Measurements from ENCODE around the gene GGA3.
A peak's percentile ranks its signal among the peaks of the same experiment; 100 is the strongest.
"Not testable (repeated sequence)": the region's sequence is repeated elsewhere in the genome, so short reads cannot be mapped to it uniquely, and the experiment has no call there.

Gene GGA3

GRCh38 chr17:75265614-75266315 lies 4.4 kb upstream of the GGA3 start:
- no peak for DNase-seq (ENCODE audit: low read depth)
- no peak overlapping the region for H3K4me3 ChIP-seq (ENCODE audit: low read length)
- TF ChIP-seq, protein P1, sequence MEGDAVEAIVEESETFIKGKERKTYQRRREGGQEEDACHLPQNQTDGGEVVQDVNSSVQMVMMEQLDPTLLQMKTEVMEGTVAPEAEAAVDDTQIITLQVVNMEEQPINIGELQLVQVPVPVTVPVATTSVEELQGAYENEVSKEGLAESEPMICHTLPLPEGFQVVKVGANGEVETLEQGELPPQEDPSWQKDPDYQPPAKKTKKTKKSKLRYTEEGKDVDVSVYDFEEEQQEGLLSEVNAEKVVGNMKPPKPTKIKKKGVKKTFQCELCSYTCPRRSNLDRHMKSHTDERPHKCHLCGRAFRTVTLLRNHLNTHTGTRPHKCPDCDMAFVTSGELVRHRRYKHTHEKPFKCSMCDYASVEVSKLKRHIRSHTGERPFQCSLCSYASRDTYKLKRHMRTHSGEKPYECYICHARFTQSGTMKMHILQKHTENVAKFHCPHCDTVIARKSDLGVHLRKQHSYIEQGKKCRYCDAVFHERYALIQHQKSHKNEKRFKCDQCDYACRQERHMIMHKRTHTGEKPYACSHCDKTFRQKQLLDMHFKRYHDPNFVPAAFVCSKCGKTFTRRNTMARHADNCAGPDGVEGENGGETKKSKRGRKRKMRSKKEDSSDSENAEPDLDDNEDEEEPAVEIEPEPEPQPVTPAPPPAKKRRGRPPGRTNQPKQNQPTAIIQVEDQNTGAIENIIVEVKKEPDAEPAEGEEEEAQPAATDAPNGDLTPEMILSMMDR (conservative IDR thresholded peaks at IDR 0.05; ENCODE audit: low read length): no peak

DNA sequence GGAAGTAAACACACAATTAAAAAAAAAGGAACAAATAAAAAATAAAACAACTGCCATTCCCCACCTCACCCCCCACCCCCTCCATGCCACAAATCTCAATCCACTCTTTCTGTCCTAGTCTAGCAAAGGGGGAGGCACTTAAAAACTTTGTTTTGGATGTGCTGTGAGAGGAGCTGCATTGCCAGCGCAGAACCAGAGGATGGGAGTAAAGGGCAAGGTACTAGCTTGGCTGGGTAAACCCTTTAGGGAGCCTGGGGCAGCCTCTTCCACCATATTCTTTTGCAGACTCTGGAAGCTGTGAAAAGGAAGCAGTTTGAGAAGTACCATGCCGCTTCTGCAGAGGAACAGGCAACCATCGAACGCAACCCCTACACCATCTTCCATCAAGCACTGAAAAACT lies 1.6 kb upstream of the GGA3 start:
- DNase-seq (ENCODE audit: low read depth): no peak
- H3K4me3 ChIP-seq (ENCODE audit: low read length): no peak overlapping the region; the same call in 1 of the 2 replicates
- TF ChIP-seq, protein P1 (conservative IDR thresholded peaks at IDR 0.05; ENCODE audit: low read length): no peak

- DNase-seq (ENCODE audit: low read depth): no peak
- H3K4me3 ChIP-seq (ENCODE audit: low read length): peak overlapping the region; percentile 96
- TF ChIP-seq, protein P1 (conservative IDR thresholded peaks at IDR 0.05; ENCODE audit: low read length): no peak
Measured at GRCh38 chr17:75262112-75262606, 753 bp upstream of the GGA3 start.

DNA sequence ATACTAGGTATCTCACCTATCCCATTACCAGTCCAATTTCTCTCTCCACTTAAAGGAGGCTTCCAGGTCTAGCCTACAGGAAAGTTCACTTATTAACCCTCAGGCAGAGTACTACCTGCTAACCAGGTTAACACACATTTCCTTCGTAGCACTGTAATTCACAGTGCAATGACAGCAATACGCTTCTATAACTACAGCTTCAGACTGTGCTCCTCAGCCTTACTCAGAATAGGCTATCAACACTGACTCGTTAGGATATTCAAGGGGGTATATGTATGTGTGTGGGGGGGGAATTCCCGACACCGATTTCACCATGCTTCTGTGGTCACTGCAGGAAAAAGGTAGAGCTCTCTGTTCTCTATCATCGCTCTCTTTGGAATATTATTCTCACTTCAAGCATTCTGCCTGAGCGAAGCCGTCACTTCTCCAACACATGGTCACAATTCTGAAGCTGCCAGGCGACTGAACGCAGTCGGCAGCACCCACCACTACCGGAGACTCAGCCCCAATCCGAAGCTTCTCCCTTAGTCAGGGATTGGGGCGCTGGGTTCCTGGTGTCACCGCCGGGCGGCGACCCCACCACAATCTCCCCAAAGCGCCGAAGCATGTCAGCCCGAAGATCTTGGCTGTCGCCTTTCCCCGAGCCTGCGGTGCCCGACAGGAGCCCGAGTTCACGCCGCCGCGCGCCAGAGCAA lies 618 bp downstream of the GGA3 start:
- no peak for DNase-seq (ENCODE audit: low read depth)
- TF ChIP-seq, protein P1 (conservative IDR thresholded peaks at IDR 0.05; ENCODE audit: low read length): 0 out of 2 replicates have a peak, but pooled peaks have one; percentile 5
- peak overlapping the region; percentile 96 for H3K4me3 ChIP-seq (ENCODE audit: low read length)

DNA sequence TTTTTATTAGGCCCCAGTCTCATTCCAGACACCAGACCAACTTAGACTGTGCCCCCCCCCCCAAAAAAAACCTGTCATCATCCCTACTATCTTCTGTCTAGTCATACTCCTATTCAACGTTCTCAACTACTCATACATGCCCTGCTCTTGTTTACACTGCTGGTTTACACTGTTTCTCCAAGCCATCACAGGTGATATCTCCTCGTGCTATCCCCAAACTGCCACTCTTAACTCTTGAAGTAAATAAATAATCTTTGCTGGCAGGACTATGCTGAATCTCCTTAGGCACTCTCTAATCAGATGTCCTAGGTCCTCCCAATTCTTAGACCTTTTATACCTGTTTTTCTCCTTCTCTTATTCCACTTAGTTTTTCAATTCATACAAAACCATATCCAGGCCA lies 4.2 kb downstream of the GGA3 start:
- H3K4me3 ChIP-seq (ENCODE audit: low read length): not testable (repeated sequence)

DNA sequence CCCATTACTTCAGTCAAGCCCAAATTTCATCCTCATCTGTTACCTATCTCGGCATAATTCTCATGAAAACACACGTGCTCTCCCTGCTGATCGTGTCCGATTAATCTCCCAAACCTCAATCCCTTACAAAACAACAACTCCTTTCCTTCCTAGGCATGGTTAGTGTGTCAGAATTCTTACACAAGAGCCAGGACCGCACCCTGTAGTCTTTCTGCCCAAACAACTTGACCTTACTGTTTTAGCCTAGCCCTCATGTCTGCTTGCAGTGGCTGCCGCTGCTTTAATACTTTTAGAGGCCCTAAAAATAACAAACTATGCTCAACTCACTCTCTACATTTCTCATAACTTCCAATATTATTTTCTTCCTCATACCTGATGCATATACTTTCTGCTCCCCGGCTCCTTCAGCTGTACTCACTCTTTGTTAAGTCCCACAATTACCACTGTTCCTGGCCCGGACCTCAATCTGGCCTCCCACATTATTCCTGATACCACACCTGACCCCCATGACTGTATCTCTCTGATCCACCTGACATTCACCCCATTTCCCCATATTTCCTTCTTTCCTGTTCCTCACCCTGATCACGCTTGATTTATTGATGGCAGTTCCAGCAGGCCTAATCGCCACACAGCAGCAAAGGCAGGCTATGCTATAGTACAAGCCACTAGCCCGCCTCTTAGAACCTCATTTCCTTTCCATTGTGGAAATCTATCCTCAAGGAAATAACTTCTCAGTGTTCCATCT lies 5.3 kb downstream of the GGA3 start:
- peak; percentile 36 for DNase-seq (ENCODE audit: low read depth)
- H3K4me3 ChIP-seq (ENCODE audit: low read length): not testable (repeated sequence)

More for the DNA sequence above, 4.2 kb downstream of the GGA3 start:
- DNase-seq (ENCODE audit: low read depth): not testable (repeated sequence)

- DNase-seq (ENCODE audit: low read depth): no peak
- H3K4me3 ChIP-seq (ENCODE audit: low read length): no peak overlapping the region
Measured at GRCh38 chr17:75252039-75252816, 9.2 kb downstream of the GGA3 start.

More at GRCh38 chr17:75252039-75252816, 9.2 kb downstream of the GGA3 start:
- TF ChIP-seq, protein P1 (conservative IDR thresholded peaks at IDR 0.05; ENCODE audit: low read length): no peak

All from AG10803 (cell line).